Trophoblast cell (in vitro differentiated cells and primary cell): ENCODE data around the gene SLC26A9.

Experiments used
- DNase-seq, 2 donors: peaks; one replicate each; pipeline ENCODE4 v3.0.0-alpha.2; 2016
- H2AFZ ChIP-seq: 2 replicates; pipeline ENCODE4 v1.6.1; 2013; ENCODE audit warnings: low read length, moderate library complexity, mild to moderate bottlenecking; ENCODE audit not compliant: insufficient read depth, poor library complexity
- H2AK5ac ChIP-seq: 2 replicates; pipeline ENCODE4 v1.6.1; 2013; ENCODE audit warnings: mild to moderate bottlenecking, low read length
- H2BK120ac ChIP-seq: 2 replicates; pipeline ENCODE4 v1.6.1; 2013; ENCODE audit warnings: low read length, mild to moderate bottlenecking, moderate library complexity; ENCODE audit not compliant: insufficient read depth, poor library complexity
- H2BK12ac ChIP-seq: 2 replicates; pipeline ENCODE4 v1.6.1; 2013; ENCODE audit warnings: mild to moderate bottlenecking, low read length, moderate library complexity
- H2BK5ac ChIP-seq: 2 replicates; pipeline ENCODE4 v1.6.1; 2013; ENCODE audit warnings: low read length, low read depth, moderate library complexity, mild to moderate bottlenecking; ENCODE audit not compliant: poor library complexity
- H3K14ac ChIP-seq: 2 replicates; pipeline ENCODE4 v1.6.1; 2013; ENCODE audit warnings: mild to moderate bottlenecking, low read length
- H3K18ac ChIP-seq: 2 replicates; pipeline ENCODE4 v1.6.1; 2013; ENCODE audit warnings: mild to moderate bottlenecking, low read length
- H3K23ac ChIP-seq: 2 replicates; pipeline ENCODE4 v1.6.1; 2013; ENCODE audit warnings: low read length
- H3K27ac ChIP-seq: 2 replicates; pipeline ENCODE4 v1.5.1; 2013; ENCODE audit warnings: low read depth, mild to moderate bottlenecking, inconsistent platforms, low read length, moderate library complexity
- H3K27me3 ChIP-seq: 2 replicates; pipeline ENCODE4 v1.6.1; 2013; ENCODE audit warnings: inconsistent platforms, mild to moderate bottlenecking, low read length, moderate library complexity; ENCODE audit not compliant: insufficient read depth
- H3K36me3 ChIP-seq, 2 experiments: 1 replicate in 1 of 2; 2 replicates in 1 of 2; pipeline ENCODE4 v1.6.1; 2013; ENCODE audit warnings: low read length in 2 of 2, mild to moderate bottlenecking in 2 of 2, moderate library complexity in 1 of 2; ENCODE audit not compliant: insufficient read depth in 2 of 2, control insufficient read depth in 1 of 2
- H3K4ac ChIP-seq: 2 replicates; pipeline ENCODE4 v1.6.1; 2013; ENCODE audit warnings: low read depth, mild to moderate bottlenecking, low read length, moderate library complexity
- H3K4me1 ChIP-seq, 2 experiments: 1 replicate in 1 of 2; 2 replicates in 1 of 2; pipeline ENCODE4 v1.6.1; 2013; ENCODE audit warnings: low read length in 2 of 2, mild to moderate bottlenecking in 2 of 2, moderate library complexity in 1 of 2; ENCODE audit not compliant: insufficient read depth in 2 of 2, control insufficient read depth in 1 of 2
- H3K4me2 ChIP-seq: 2 replicates; pipeline ENCODE4 v1.6.1; 2013; ENCODE audit warnings: inconsistent platforms, mild to moderate bottlenecking, low read length, moderate library complexity
- H3K4me3 ChIP-seq: 2 replicates; pipeline ENCODE4 v1.5.1; 2013; ENCODE audit warnings: mild to moderate bottlenecking, low read depth, low read length, inconsistent platforms
- H3K79me1 ChIP-seq: one replicate; pipeline ENCODE4 v1.6.1; 2013; ENCODE audit warnings: low read length
- H3K79me2 ChIP-seq: 2 replicates; pipeline ENCODE4 v1.6.1; 2013; ENCODE audit warnings: low read length, mild to moderate bottlenecking; ENCODE audit not compliant: control insufficient read depth, insufficient read depth, poor library complexity
- H3K9ac ChIP-seq: 2 replicates; pipeline ENCODE4 v1.6.1; 2013; ENCODE audit warnings: mild to moderate bottlenecking, low read length
- H3K9me3 ChIP-seq: 2 replicates; pipeline ENCODE4 v1.6.1; 2013; ENCODE audit warnings: low read depth, mild to moderate bottlenecking, control low read depth, inconsistent platforms, low read length; ENCODE audit not compliant: insufficient read depth
- H4K12ac ChIP-seq: 2 replicates; pipeline ENCODE4 v1.6.1; 2013; ENCODE audit warnings: low read depth, mild to moderate bottlenecking, low read length, moderate library complexity
- H4K8ac ChIP-seq: 2 replicates; pipeline ENCODE4 v1.6.1; 2013; ENCODE audit warnings: low read depth, mild to moderate bottlenecking, low read length, moderate library complexity
- H4K91ac ChIP-seq: one replicate; pipeline ENCODE4 v1.6.1; 2013; ENCODE audit warnings: low read depth, mild to moderate bottlenecking, low read length, moderate library complexity
- WGBS: extraction: QIAGEN DNeasy Blood & Tissue Kit; methylation state at CpG from one replicate; pipeline ENCODE4 v1.1.7; 2013; ENCODE audit warnings: missing lambda C conversion rate; ENCODE audit not compliant: insufficient read length, insufficient coverage; ENCODE audit errors: extremely low coverage; 5-methylcytosine and 5-hydroxymethylcytosine counted together

The SLC26A9 gene

GRCh38 chr1:205936311-205936710 is 6.9 kb downstream of the SLC26A9 start:
- H3K4ac ChIP-seq = no peak overlapping the region
- H3K79me2 ChIP-seq = no peaks in the 10 kb centered on the region

GRCh38 chr1:205935869-205936268 is 7.4 kb downstream of the SLC26A9 start:
- H3K9me3 ChIP-seq = no peaks in the 10 kb centered on the region
- H3K4me2 ChIP-seq = no peak overlapping the region
- no peak overlapping the region for H2BK12ac ChIP-seq
- no peak overlapping the region for H3K23ac ChIP-seq
- H3K36me3 ChIP-seq = no peaks in the 10 kb centered on the region
- H2AFZ ChIP-seq = no peak overlapping the region
- H4K12ac ChIP-seq = no peak overlapping the region
- H3K4me1 ChIP-seq = peaks cover 0 to 10% of the 10 kb centered on the region in 2 experiments
- no peak overlapping the region for H4K8ac ChIP-seq
- H3K27ac ChIP-seq = no peak overlapping the region
- no peak overlapping the region for H2AK5ac ChIP-seq
- H2BK120ac ChIP-seq = no peak overlapping the region
- no peak overlapping the region for H3K9ac ChIP-seq
- H3K27me3 ChIP-seq = no peaks in the 10 kb centered on the region
- H3K4ac ChIP-seq = no peak overlapping the region
- H4K91ac ChIP-seq = no peak overlapping the region
- no peak for DNase-seq
- H3K14ac ChIP-seq = no peak overlapping the region
- H3K18ac ChIP-seq = no peak overlapping the region
- H3K79me2 ChIP-seq = no peaks in the 10 kb centered on the region
- no peak overlapping the region for H3K4me3 ChIP-seq
- H3K79me1 ChIP-seq = no peaks in the 10 kb centered on the region
- no CpG with 5 or more reads among the region's 8 CpGs for WGBS
- no peak overlapping the region for H2BK5ac ChIP-seq

More at GRCh38 chr1:205936311-205936710, 6.9 kb downstream of the SLC26A9 start:
- H2AK5ac ChIP-seq = no peak overlapping the region
- no peaks in the 10 kb centered on the region for H3K36me3 ChIP-seq
- no peak for DNase-seq
- no peaks in the 10 kb centered on the region for H3K79me1 ChIP-seq
- no peak overlapping the region for H4K91ac ChIP-seq
- no peak overlapping the region for H3K4me2 ChIP-seq
- H3K14ac ChIP-seq = no peak overlapping the region
- no CpG with 5 or more reads among the region's 6 CpGs for WGBS
- no peak overlapping the region for H2BK120ac ChIP-seq
- no peak overlapping the region for H3K23ac ChIP-seq
- H4K12ac ChIP-seq = no peak overlapping the region
- no peak overlapping the region for H3K27ac ChIP-seq
- H3K27me3 ChIP-seq = no peaks in the 10 kb centered on the region
- H2AFZ ChIP-seq = no peak overlapping the region
- H3K18ac ChIP-seq = no peak overlapping the region
- no peaks in the 10 kb centered on the region for H3K9me3 ChIP-seq
- no peak overlapping the region for H2BK5ac ChIP-seq
- H3K9ac ChIP-seq = no peak overlapping the region
- H2BK12ac ChIP-seq = no peak overlapping the region
- H3K4me3 ChIP-seq = no peak overlapping the region
- H4K8ac ChIP-seq = no peak overlapping the region
- peaks cover 0 to 10% of the 10 kb centered on the region in 2 experiments for H3K4me1 ChIP-seq

- no peak for DNase-seq
- Histone ChIP-seq H2AK5ac (no peak overlapping the region), H3K4me1 (peaks cover 0 to 10% of the 10 kb centered on the region in 2 experiments), H3K79me2 (no peaks in the 10 kb centered on the region), H3K79me1 (no peaks in the 10 kb centered on the region), H3K18ac (no peak overlapping the region), H2BK12ac (no peak overlapping the region), H3K4me2 (no peak overlapping the region), H4K12ac (no peak overlapping the region), H3K27ac (no peak overlapping the region), H3K14ac (no peak overlapping the region), H2BK120ac (no peak overlapping the region), H4K91ac (no peak overlapping the region), H4K8ac (no peak overlapping the region), H3K27me3 (no peaks in the 10 kb centered on the region), H3K36me3 (no peaks in the 10 kb centered on the region), H2BK5ac (no peak overlapping the region), H3K4ac (no peak overlapping the region), H3K9me3 (no peaks in the 10 kb centered on the region), H3K23ac (no peak overlapping the region), H3K4me3 (no peak overlapping the region), H2AFZ (no peak overlapping the region), H3K9ac (no peak overlapping the region)
- WGBS = no CpG with 5 or more reads among the region's 7 CpGs
Observed at GRCh38 chr1:205934788-205935187, 8.5 kb downstream of the SLC26A9 start.

GRCh38 chr1:205933671-205934618 is 9.3 kb downstream of the SLC26A9 start:
- Histone ChIP-seq H3K9me3 (no peaks in the 10 kb centered on the region), H4K8ac (no peak overlapping the region), H2AFZ (no peak overlapping the region), H4K91ac (no peak overlapping the region), H3K4me1 (peaks cover 0 to 10% of the 10 kb centered on the region in 2 experiments), H2AK5ac (no peak overlapping the region), H2BK120ac (no peak overlapping the region), H3K4ac (no peak overlapping the region), H3K18ac (no peak overlapping the region), H3K36me3 (no peaks in the 10 kb centered on the region), H3K4me3 (no peak overlapping the region), H2BK12ac (no peak overlapping the region), H3K9ac (no peak overlapping the region), H4K12ac (no peak overlapping the region), H3K27ac (no peak overlapping the region), H2BK5ac (no peak overlapping the region), H3K23ac (no peak overlapping the region), H3K4me2 (no peak overlapping the region), H3K14ac (no peak overlapping the region), H3K79me1 (no peaks in the 10 kb centered on the region), H3K27me3 (no peaks in the 10 kb centered on the region), H3K79me2 (no peaks in the 10 kb centered on the region)
- WGBS = no CpG with 5 or more reads among the region's 7 CpGs
- no peak for DNase-seq
